ENCODE results near the gene SPPL3.

GRCh38 chr12:120847814-120848213, 56.3 kb downstream of the SPPL3 start:
- TF ChIP-seq CTCF (IDR thresholded peaks at IDR 0.05) (no peak), EZH2phosphoT487 (IDR thresholded peaks at IDR 0.05) (no peak)
